SHP77 treated with DMSO at 0.1 percent for 48 hours (cell line): ENCODE measurements around the gene SGIP1.

Experiments
- DNase-seq: peaks from one replicate; lab custom pipeline; 2025; lab: John Stamatoyannopoulos, UW

Gene SGIP1

GRCh38 chr1:66607458-66607857 lies 73.5 kb downstream of the SGIP1 start:
- DNase-seq: no peak

GRCh38 chr1:66613187-66613586 lies 79.2 kb downstream of the SGIP1 start:
- no peak for DNase-seq

- DNase-seq: no peak
Observed at GRCh38 chr1:66617362-66618184, 83.6 kb downstream of the SGIP1 start.

GRCh38 chr1:66618390-66618789 lies 84.4 kb downstream of the SGIP1 start:
- DNase-seq: no peak

GRCh38 chr1:66623812-66624211 lies 89.9 kb downstream of the SGIP1 start:
- no peak for DNase-seq

- no peak for DNase-seq
Observed at GRCh38 chr1:66624412-66625060, 90.6 kb downstream of the SGIP1 start.

GRCh38 chr1:66626261-66626660 lies 92.3 kb downstream of the SGIP1 start:
- DNase-seq: no peak

- DNase-seq: no peak
Observed at GRCh38 chr1:66628926-66629325, 95.0 kb downstream of the SGIP1 start.

GRCh38 chr1:66633159-66633558 lies 99.2 kb downstream of the SGIP1 start:
- no peak for DNase-seq

GRCh38 chr1:66637146-66637545 lies 103.2 kb downstream of the SGIP1 start:
- DNase-seq: no peak

GRCh38 chr1:66641891-66642473 lies 108.0 kb downstream of the SGIP1 start:
- DNase-seq: no peak

GRCh38 chr1:66642992-66643391 lies 109.0 kb downstream of the SGIP1 start:
- DNase-seq: no peak

GRCh38 chr1:66644331-66644730 lies 110.4 kb downstream of the SGIP1 start:
- DNase-seq: no peak

GRCh38 chr1:66648901-66649595 lies 115.1 kb downstream of the SGIP1 start:
- no peak for DNase-seq

GRCh38 chr1:66652556-66652955 lies 118.6 kb downstream of the SGIP1 start:
- DNase-seq: no peak

GRCh38 chr1:66654643-66655042 lies 120.7 kb downstream of the SGIP1 start:
- DNase-seq: no peak

GRCh38 chr1:66671455-66671854 lies 137.5 kb downstream of the SGIP1 start:
- DNase-seq: no peak

- DNase-seq: no peak
Observed at GRCh38 chr1:66676613-66677298, 142.8 kb downstream of the SGIP1 start.

GRCh38 chr1:66678146-66678545 lies 144.2 kb downstream of the SGIP1 start:
- no peak for DNase-seq

GRCh38 chr1:66679140-66679539 lies 145.2 kb downstream of the SGIP1 start:
- no peak for DNase-seq

- DNase-seq: no peak
Observed at GRCh38 chr1:66681686-66682085, 147.7 kb downstream of the SGIP1 start.

- no peak for DNase-seq
Observed at GRCh38 chr1:66682106-66682505, 148.2 kb downstream of the SGIP1 start.
